Tongue (tissue), 2 donors: Measurements from ENCODE around the gene COL4A1. TPM values are rescaled to one million over a fixed set of nuclear protein-coding genes. Genes with fewer than 3 reads are reported as not detected.

ENCODE experiments used
- DNase-seq: peaks from one replicate; pipeline ENCODE4 v3.0.0-alpha.2; 2015
- total RNA-seq: library from RNA; depleted of rRNA; stranded (reverse); fragments of >200 nt; gene quantifications from one replicate; pipeline ENCODE4 v1.2.3, GENCODE V29; 2014

COL4A1 gene
- total RNA-seq, 1 donor from 2014 or later, result 1,052 TPM

DNA sequence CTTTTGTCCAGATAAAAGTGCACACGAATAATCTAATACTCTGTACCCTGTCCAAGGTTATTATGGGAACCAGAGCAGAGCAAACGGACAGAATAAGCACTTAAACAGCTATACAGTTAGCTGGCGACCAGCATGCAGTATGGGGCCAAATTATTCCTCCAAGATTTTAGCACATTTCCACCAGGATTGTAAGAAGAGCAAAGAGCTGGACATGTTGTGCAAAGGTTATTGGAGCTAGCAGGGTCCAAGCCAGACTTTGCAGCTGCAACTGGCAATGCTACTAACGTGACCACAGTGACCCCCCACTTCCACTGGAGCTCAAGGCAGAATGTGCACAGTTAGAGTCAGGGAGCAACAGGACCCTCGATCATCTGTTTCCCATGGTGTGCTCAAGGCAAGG, 89.9 kb downstream of the COL4A1 start:
- peak; percentile 75 for DNase-seq

DNA sequence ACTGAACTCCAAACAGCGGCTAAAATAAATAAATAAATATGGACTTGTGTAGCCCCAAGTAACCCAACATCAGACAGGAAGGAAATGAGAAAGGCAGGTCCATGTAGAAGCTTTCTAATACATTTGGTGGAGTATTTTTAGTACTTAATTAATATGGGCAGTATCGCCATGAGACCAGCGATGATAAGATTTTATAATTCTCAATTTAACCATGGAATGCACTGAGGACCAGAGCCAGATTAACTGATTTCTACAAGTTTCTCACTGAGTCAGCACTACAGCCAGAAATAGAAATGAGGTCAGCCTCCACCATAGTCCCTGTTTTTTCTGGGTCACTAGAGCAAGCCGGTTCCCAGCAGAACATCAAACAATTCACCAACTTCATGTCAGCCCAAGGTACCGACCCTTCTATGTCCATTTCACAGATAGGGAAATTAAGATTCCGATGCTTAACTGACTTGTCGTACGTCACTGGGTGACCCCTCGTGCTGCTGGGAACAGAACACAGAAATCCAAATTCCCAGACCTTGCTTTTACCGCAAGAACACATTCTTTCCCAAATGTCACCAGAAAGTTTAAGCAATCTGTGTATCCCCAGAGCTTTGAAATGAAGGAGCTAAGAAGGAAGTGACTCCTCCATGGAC, 90.4 kb downstream of the COL4A1 start:
- peak; percentile 54 for DNase-seq

DNA sequence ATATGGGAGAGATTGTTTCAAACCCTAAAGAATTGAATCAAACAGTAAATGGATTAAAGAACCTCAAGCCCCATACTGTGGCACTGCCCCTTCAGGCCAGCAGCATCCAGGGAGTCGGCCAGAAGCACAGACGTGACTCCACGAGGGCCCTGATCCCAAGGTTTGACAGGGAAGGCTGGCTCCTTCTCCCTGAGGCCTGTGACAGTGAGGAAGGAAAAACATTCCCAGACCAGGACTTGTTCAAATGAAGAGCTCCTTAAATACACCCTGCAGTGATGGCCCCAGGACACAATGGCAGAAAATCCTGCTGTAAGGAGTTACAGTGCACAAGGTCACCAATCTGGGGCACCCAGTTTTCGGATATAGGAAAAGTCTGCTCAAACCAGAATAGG, 91.0 kb downstream of the COL4A1 start:
- DNase-seq, result no peak

DNA sequence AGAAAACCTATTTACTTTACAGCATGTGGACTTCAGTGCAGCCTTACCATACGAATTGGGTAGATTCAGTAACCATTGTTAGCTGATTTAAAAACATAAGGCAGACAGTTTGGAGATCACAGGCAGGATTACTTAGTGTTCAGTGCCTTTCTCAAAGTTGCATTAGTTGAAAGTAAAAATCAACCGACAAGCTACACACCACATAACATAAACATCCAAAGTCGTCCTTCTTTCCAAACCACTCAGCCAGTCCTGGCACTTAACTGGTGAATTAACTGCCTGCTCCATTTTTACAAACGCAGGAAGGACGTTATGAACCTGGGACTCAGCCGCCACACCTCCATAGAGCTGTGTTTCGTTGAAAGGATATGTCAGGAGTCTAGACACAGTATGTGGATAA, 91.4 kb downstream of the COL4A1 start:
- no peak for DNase-seq

DNA sequence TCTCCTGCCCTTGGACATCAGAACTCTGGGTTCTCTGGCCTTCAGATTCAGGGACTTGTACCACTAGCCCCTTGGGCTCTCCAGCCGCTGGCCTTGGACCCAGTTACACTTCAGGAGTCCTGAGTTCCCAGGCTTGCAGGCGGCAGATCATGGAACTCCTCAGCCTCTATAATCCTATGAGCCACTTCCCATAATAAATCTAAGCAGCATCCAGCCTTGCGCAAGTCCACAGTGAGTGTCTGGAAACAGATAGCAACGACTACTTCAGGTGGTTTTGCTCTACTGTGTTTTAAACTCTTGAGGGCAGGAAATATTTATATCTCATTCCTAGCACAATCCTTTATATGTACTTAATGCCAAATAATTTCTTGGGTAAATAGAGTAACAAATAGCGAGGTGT, 92.3 kb downstream of the COL4A1 start:
- DNase-seq, result no peak

DNA sequence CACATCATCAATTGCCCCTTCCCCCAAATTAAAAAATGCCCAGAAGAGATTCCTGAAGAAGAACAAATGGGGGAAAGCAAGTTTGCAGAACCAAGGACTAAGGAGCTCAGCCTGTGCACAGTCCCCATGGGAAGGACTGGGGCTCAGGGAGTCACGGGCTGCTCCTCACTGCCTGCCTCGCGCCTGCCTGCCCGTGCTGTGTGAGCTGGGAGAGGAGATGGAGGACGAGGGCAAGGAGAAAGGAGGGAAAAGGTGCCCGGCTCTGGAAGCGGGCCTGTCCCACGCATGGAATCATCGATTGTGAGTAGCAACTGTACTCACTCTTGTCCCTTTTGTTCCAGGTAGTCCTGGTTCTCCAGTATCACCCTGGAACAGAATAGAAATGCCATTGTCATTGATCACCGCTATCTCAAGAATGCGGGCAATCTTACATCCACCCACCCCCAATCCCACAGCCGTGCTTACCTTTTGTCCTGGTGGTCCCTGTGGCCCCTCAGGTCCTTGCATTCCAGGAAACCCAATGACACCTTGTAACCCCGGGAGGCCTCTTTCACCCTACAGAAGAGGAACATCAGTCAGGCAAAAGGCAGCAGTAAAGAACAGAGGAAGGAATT, 93.4 kb downstream of the COL4A1 start:
- DNase-seq, result no peak

DNA sequence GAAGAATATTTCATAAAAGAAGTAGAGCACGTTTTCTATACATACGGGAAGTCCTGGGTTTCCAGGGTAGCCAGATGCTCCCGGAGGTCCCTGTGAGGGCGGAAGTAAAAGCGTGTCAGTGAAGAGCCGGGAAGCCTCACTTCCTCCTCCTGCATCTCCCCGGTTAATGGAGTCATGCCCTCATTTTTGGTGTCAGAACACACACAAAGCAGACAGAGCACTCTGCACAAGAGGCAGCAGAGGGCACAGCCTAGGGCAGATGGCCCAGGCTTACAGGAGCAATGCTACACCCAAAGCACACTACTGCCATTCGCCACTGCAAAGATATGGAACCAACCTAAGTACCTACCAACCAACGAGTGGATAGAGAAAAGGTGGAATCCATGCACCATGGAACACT, 94.4 kb downstream of the COL4A1 start:
- no peak for DNase-seq

DNA sequence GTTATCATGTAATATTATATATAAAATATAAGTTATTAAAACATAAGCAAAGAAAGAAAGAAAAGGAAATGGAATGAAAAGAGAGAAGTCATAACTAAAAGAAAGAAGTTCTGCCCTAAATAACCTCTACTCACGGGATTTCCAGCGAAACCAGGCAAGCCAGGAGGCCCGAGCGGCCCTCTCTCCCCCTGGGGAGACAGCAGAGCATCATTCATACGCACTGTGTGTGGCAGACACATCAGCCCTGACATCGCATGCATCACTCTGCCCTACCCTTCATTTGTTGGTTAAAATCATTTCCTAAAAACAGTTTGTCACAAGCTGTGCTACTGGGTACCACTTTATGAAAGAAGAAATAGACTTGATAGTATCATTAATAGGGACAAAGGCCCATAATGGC, 95.2 kb downstream of the COL4A1 start:
- no peak for DNase-seq

DNA sequence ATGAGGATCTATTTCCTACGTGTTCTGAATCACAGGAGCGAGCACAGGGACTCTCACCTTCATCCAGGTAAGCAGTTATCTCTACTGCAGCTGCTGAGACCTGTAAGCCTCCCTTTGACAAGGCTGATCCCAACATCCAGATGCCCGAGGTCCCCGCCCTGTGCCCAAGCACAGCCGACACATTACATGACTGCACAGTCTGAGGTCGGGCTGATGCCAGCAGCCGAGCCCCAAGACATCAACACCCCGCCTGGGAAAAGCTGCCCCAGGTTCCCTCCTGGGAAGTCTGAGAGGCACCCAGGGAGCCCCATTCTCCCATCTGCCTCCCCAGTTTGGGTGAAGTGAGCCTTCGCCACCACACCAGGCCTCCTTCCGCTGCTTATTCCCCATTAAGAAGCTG, 95.9 kb downstream of the COL4A1 start:
- no peak for DNase-seq

DNA sequence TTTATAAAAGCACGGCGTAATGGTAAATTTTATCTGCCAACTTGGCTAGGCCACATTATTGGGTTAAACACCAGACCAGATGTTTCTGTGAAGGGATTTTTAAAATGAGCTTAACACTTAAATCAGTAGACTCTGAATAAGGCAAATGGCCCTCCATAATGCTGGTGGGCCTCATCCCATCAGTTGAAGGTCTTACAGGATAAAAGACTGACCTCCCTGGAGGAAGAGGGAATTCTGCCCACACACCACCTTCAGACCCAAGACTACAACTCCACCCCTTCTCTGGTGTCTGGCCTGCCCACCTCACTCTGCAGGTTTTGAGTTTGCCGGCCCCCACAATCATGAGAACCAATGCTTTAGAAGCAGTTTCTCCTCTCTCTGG, 96.4 kb downstream of the COL4A1 start:
- DNase-seq, result no peak

DNA sequence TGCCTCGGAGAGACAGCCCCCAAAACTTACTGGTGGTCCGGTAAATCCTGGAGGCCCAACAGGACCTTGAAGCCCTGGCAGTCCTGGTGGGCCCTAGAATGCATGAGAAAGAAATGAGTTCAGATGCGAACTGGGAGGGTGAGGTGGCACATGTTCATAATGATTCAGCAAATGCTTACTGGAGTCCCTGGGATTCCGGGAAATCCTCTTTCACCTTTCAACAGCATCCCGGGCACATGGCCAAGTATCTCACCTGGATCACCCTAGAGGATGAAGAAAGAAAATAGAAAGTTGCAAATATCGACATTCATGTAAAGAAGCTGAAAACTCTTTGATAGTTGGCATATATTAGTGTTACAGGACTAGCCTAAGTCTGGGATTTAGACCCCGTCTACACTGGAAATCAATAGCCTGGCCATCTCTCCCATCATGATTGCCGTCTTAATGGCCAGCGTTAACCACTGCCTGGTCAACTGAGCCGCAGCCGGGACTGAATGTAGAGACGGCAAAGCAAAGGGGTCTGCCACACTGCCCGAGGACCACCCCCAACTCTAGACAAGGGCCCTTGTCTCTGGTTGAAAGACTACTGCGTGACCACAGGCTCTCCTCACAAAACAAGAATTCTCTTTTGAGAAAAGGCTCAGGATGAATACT, 96.9 kb downstream of the COL4A1 start:
- no peak for DNase-seq

DNA sequence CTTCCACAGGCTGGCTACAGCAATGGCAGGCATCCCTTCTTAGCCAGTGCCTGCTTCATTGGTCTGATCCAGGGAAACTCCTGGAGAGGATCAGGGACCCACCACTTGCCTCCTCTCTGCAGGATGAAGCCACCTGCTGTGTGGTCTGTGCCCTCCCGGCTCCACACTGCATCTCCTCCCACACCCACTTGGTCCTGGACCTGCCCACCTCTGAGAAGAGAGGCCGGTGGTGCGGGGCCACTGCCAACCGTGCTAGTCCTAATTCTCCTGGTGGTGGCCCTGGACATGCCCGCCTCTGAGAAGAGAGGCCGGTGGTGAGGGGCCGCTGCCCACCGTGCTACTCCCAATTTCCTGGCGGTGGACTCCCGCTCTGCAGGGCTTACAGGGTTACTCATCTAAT, 98.8 kb downstream of the COL4A1 start:
- DNase-seq, result no peak

DNA sequence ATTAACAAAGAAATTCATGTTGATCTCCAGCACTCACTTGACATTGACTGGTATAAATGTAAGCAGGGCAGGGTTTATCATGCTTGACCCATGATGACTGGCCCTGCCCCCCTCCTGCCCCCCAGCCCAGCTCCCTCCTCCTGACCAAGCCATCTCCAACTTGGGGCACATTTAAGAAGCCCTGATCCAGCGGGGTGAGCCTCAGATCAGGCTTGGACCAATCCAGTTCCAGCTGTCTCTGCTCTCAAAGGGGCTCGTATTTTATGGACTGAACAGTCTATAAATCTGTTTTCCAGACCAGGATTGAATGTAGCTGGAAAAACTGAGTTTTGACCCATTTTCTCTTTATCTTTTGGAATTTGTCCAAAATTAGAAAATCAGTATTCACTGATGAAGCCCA, 100.0 kb downstream of the COL4A1 start:
- no peak for DNase-seq

DNA sequence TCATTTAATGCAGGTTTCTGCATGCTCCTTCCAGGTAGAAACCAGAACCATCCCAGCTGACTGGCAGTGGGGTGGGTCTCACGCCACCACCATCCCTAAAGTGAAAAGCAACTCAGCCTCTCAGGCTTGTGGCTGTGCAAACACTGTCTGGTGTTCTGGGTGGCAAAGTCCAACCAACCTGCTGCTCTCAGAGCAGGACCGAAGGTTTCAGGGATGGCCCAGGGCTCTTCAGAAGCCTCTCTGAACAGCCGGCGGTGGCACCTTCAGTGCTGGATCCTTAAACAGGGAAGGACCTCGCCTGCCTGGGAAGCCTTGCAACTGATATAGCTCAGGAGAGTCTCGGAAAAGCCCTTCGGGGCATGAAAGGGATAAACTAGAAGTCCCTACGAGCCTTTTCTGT, 100.8 kb downstream of the COL4A1 start:
- DNase-seq, result no peak

DNA sequence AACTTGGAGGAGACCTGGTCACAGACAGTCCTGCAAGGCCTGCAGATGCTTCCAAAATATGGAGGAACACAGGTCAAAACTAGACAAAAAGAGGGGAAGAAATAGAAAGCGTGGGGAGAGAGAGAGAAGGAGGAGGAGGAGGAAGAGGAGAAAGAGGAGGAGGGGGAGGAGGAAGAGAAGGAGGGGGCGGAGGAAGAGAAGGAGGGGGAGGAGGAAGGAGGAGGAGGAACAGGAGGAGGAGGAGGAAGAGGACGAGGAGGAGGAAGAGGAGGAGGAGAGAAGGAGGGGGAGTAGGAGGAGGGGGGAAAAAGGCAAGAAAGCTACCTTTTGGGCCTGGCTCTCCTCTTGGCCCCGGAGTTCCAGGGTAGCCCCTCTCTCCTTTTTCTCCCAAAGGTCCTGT, 105.8 kb downstream of the COL4A1 start:
- no peak for DNase-seq

DNA sequence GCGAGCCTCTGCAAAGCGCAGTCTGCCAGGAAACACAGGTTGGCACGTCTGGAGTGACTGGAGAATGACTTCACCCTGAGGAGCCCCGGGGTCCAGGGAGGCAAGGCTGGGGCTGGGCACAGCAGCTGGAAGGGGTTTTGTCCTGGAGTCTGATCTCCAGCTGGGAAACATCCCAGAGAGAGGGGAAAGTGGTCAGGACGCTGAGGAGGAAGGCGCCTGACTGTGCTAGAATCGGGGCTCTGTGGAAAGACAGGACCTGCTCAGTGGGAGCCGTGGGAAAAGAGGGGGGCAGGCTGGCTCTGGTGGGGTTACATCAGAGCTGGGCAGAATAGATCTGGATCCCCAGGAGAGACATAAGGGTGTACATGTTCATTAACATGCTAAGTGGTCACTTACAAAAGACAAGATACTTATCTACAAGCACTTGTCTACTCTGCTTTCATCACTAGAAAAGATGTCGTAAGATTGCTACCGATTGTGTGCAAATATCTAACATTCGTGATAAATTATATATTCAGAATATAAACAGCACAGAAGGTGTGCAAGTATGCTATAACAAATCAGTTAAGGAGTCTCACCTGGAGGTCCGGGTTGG, 106.6 kb downstream of the COL4A1 start:
- no peak for DNase-seq

DNA sequence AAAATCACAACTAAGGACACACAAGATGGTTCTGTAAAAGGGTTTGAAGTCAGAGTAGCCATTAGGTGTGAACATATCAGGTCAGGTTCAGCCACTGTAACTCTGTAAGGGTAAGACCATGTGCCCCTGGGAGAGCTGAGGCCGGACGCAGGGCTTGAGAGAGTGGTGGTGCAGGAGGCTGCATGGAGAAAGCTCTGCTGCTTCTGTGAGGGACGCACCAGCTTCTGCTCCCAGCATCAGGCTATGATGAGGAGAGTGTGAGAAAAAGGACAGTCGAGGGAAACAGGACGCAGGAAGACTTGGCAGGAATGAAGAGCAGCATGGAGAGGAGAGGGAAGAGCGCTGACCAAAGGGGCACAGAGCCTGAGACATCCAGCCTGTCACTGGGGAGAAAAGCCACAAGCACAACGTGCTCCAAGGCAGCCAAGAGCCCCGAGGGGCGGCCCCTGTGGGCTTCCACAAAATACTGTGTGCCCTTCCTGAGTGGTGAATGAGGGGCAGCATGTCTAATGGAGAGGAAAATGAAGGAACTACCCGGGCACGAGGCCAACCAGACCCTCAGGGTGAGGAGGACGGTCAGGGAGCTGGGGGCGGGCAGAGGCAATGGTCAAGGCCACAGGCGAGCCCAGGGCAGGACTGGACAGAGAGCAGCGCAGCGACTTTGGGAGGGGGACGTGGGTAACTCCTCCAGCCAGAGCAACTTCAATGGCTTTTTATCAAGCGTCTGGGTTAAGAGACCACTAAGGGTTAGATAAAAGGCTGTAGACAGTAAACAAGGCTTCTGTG, 107.7 kb downstream of the COL4A1 start:
- DNase-seq, result no peak

DNA sequence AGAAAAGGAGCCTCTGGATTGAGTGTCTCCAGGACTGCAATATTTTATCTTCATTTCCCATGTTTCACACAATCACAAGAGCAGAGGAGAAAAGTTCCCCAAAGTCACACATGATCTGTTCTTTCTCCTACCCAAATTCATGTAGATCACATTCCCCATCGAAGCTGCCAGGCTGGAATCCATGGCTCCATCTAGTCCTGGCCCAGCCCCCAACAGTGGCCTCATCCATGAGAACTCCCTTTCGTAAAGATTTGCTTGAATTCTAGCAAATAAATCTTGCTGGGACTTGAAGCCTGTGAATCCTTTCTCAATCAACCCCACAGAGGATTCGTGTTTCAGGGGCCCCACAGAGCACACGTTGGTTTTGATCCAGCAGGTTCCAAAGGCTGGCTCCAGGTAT, 109.5 kb downstream of the COL4A1 start:
- DNase-seq, result no peak

DNA sequence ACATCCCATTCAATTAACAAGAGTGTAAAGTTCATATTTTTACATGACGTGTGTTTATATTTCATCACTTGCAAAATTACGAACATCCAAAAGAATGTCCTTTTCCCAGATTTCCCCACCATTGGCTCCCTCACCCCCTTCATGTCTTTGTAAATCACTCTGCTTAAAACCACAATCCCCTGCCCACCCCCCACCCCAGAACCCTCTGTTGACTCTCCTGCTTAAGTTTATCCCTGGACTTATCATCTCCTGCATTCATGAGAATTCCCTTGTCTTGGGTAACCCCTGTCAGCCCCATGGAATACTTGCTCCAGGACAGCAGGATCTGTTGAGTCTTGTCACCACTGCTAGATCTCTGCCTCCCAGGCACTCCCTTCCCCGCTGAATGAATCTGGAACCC, 109.9 kb downstream of the COL4A1 start:
- DNase-seq, result no peak

DNA sequence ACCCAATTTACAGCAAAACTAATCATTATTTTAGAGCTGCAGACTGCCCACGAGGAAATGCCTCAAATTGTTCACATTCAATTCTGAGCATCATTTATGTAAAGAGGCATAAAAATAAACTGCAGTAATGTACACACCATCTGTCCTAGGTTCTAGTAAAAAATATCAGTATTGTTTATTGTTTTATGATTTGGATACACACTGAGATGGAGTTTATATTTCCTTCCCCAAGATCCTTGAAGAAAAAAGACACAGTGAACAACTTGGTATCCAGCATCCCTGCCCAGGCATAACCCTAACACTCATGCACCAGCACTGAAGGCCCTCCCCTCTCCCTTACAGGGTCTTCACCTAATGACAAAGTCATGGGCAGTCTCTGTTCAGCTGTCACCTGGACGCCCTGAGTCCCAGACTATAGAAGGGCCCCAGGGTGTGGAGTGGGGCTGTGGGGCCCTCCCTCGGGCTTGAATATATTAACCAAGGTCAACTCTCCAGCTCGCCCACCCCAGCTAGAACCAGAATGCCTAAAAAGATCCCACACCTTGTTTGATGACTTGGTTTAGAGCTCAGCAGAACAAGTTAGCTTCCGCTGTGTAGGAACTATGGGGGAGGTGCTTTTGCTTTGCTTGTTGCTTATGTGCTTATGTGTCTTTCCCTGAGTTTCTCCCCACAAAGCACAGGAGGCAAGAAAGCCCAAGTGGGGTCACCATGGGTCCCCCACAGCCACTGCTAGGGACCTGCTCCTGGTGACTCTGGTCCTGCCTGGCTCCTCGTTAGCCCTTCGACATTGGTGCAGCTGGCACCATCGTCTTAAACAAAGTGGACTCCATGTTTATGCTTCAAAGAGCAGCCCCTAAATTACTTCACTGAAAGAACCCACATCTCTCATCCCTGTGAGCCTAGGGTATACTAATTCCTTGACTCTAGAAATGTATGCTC, 111.1 kb downstream of the COL4A1 start:
- no peak for DNase-seq

DNA sequence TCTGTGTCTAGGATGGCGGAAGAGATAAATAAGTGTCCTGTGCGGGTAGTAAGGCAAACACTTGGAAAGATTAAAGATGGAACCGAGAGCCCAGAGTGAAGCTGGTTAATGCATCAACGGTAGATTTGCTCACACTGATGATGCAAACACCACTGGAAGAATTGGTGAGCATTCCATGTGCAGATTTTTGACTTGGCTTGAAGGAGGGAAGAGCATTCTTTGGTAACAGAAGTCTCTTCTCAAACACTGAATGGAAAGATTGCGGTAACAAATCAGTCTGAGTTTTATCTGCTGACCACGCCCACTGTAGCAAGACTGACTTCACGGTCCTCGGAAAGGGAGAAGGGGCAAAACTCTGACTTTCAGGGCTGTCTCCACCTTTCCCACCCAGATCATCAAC, 112.5 kb downstream of the COL4A1 start:
- no peak for DNase-seq

DNA sequence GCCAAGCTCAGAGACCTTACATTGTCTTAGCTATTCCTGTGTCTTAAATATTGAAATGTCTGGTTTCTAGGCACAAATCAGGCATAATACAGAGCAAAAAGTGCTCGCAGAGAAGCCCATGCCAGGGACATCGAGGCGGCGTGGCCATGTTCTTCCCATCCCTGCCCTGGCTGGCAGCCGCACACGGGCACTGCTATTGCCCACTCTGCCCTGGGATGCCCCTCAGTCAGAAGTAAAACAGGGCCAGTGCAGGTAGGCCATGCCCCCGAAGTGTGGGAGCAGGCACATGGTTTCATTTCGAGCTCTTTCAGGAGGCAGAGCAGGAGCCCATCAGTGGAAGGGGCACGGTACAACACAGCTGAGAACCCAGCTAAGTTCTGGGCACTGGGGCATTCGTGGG, 113.5 kb downstream of the COL4A1 start:
- DNase-seq, result no peak
